ENCODE results near the gene HIPK1.

Gene HIPK1

DNA sequence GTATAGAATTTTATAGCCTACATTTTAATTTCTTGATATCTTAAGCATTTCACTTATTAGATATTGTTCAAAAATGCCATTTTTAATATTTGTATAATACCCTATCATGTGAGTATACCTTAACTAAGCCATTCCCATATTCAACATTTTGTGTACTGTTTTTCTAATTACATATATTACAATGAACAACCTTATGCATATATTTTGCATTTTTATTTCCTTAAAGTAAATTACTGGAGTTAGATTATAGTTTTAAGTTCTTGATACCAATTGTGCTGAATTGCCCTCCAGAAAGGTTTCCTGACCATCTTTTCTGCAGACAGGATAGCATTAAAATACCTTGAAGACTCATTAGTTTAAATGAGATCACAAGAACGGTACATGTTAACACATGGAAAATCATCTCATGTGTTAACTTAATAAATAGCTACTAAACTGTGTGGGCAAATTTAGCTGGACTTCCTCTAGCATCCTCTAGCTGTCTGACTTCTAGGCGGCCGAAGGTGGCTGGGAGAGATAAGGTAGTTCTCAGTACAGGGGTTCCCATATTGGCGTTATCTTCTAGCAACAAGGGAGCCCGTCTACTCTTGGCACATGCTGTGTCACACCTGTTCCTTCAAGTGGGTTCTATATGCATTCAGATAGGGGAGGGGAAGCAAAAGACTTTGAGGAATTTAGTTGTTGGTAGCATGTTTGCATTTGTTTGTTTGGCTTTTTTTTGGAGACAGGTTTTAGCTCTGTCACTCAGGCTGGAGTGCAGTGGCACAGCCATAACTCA is 15.0 kb upstream of the HIPK1 start:
- no peak for DNase-seq

DNA sequence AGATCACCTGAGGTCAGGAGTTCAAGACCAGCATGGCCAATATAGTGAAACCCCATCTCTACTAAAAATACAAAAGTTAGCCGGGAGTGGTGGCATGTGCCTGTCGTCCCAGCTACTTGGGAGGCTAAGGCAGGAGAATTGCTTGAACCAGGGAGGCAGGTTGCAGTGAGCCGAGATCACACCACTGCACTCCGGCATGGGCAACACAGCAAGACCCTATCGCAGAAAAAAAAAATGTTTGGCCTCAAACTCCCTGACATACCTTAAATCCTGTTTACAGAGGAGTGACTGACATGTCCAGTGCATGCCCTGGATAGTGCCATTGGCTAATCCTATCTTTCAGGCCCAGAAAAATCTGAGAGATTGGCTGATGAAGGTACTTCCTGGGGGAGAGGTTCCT is 12.2 kb upstream of the HIPK1 start:
- DNase-seq, result no peak

DNA sequence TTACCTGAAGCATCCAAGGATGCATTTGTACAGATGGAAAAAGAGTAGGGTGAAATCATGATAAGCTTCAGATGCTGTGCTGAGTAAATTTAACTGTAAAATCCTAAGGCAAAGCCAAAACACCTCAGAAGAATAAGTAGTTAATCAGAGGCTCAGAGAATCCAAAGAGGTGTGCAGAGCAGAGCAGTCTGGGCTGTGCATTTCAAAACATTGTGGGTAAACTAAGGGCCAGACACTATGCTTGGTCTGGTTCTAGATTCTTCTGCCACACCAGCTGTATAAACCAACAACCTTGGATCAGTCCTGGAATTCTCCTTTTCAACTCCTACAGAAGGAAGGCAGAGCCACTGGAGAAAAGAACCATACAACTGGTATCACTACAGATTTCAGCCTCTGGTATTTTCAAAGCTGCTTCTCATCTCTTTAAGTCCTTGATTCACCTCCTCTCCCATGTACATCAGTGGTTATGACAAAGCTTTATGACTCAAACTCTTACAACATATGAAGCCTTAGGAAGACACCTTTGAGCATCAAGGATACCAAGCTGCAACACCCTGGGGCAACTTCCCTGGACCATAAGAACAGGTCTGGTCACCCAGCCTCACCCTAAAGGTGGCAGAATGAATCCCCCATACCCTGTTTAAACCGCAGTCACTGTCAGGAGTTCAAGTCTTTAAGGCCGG is 11.6 kb upstream of the HIPK1 start:
- DNase-seq, result no peak

DNA sequence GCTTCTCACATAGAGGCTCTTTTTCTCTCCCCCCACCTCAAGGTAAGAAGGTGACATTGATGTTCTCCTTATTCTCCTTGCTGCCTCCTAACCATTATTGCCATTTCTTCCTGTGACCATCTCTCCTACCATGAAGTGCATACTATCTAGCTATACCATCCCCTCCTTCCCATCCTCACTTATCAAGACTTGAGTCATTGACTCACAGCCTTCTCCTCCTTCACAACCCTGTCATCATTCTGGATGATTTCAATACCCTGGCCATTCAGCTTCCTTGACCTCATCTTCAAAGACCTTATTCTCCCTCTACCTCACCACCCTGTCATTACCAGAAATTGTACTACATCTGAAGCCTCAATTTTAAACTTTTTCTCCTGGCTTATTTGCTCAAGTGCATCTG is 10.9 kb upstream of the HIPK1 start:
- no peak for DNase-seq

DNA sequence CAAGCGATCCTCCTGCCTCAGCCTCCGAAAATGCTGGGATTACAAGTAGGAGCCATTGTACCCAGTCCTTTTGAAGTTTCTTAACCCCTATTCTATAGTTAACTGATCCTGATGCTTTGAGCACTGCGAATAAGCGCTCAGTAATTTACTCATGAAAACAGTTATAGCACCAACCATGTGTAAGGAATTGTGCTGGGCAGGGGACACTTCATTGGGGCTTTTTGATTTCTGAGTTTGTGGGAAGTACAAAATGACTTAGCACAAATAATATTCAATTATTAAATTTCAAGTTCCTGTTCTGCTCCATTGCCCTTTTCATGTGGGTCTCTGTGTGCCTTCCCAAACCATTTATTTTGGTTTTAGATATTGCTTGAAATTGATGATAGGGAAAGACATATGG is 6.2 kb upstream of the HIPK1 start:
- DNase-seq, result no peak

DNA sequence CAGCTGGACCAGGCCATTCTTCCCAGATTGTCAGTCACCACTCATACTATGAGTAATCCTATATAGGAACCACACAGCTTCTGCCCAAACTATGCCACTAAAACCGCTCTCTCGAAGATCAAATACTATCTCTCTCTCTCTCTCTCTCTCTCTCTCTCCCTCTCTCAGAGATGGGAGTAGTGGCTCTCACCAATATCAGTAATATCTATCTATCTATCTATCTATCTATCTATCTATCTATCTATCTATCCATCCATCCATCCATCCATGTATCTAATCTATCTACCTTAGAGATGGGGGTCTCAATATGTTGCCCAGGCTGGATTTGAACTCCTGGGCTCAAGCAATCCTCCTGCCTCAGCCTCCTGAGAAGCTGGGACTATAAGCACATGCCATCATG is 4.7 kb upstream of the HIPK1 start:
- DNase-seq, result no peak

DNA sequence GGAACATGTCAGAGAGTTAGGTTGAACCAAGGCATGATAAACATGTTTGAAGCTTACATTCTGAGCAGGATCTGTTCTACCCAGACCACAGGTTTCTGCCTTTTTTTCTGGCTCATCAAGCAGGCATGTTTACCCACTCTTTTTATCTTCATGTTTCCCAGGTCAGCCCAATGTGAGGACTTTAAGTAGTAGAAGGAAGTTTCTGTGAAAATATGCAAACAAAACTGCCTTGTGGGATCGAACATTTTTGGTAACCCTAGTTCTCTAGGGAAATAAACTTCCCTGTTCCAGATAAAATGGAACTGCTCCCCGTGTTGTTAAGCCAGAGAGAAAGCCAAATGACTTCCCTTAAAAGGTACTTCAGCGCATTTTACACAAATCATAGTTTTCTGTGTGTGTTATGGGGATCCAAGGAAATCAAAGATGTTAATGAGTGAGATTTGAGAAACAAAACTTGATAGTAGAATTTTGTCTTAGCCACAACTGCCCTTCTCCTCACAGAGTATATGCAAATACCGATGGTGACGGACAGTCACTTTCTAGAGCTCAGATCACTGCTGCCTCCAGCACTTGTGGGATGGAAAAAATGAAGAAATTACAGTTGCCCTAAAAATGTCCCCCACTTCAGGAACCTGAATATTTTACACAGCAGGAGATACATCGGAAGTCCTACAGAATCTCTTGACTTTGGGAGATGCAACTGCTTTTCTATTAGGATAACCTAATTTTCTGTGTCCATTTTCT is 765 bp upstream of the HIPK1 start:
- no peak for DNase-seq

DNA sequence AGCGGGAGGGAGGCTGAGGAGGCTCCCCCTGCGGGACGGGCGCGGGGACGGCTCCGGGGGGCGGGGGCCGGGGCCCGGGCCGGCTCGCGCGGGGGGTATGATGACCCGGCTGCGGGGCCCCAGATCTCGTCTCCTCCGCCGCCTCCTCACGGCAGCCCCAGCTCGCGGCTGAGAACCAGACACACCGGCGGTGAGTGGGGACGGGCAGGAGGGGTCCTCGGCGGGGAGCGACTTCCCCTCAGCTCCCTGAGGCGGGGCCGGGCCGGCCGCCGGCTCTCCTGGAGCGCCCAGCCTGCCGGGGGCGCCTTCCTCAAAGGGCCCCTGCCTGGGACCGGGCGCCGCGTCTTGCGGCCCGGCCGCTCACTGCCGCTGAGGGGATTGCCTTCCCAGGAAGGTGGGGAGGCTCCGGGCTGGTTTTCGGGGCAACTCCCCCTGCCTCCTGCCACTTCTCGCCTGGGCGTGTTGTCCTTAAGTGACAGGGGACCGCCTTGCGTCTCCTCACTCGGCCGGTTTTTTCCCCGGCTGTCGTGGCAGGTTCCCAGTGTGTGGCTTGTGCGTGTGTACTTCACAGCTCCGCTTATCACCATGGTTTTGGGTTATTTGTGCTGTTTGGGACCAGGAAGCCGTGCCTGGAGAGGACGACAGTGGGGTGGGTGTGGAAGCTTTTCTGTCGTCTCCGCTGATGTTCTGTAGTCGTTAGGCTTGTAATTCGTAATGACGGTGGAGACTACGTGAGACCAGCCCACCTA is 800 bp downstream of the HIPK1 start:
- DNase-seq, result no peak

DNA sequence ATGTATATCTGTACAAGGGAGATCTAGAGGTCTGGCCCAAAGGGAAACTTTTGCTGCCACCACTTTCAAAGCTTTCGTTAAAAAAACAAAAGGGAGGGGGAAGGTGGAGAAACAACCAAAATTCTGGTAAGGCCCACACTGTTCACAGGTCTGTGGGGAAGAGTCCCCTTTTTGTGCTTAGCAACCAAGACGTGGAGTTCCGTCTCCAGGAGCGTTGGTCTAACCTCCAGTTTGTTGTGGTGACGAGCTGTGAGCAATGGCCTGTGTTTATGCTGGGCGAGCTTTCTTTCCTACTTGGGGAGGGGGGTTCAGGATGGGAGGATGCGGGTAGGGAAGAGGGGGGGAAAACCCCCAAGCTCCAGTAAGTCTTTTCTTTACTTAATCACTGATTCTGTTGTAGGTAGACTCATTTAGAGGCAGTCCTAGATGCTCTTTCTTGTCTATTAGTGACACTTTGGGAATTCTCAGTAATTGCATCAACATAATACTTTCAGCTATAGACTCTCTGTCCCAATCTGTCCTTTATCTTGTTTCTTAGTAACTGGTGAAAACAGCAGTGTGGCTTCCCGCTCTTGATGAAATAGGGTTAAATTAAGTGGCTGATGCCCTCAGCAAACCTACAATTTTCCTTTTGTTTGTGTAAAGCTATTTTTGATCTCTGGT is 1.5 kb downstream of the HIPK1 start:
- DNase-seq, result no peak

DNA sequence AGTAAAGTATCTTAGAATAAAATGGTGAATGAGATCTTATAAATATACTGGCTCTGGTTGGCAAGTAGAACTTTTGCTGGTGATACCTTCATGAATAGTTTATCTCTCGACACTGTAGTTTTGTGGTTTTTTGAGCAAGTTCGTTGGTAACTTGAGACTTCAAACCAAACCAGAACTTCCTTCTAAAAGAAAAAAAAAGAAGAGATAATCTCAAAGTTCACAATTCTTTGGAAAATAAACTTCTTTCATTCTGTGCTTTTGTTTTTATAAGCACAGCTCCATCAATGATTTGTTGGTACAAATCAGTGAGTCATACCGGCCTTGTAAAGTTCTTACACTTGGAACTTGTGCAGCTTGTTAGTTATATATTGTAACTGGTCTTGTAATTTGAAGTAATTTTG is 2.3 kb downstream of the HIPK1 start:
- no peak for DNase-seq

DNA sequence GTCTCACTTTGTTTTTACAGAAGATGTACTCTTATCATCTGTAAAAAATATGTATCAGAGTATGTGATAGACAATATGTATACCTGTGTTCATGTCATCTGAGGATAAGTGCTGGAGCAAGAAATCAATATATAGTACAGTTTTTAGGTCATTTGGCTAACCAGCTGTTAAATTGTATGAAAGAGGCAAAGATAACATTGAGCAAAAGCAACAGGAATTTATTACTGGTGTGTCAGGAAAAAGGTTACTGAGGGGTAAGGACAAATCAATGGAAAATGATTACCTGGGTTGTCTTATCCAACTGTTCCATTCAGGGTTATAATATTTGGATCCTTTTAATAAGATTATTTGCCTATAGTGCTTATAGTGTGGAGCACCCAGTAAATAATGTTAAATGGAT is 4.9 kb downstream of the HIPK1 start:
- DNase-seq, result no peak

DNA sequence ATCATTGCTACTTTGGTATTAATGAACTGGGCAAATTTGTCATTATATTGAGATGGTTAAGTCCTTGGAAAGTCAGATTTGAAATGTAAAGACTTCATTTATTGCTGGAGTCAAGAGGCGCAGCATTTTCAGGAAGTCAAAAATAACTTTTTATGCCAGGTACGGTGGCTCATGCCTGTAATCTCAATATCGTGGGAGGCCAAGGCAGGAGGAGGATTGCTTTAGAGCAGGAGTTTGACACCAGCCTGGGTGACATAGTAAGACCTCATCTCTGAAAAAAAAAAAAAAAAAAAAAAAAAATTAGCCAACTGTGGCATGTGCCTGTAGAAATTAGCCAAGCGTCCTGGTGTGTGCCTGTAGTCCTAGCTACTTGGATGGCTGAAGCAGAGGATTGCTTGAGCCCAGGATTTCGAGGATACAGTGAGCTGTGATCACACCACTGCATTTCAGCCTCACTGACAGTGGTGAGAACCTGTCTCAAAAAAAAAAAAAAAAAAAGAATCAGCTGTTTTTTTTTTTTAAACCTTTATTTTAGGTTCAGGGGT is 5.5 kb downstream of the HIPK1 start:
- DNase-seq, result no peak

DNA sequence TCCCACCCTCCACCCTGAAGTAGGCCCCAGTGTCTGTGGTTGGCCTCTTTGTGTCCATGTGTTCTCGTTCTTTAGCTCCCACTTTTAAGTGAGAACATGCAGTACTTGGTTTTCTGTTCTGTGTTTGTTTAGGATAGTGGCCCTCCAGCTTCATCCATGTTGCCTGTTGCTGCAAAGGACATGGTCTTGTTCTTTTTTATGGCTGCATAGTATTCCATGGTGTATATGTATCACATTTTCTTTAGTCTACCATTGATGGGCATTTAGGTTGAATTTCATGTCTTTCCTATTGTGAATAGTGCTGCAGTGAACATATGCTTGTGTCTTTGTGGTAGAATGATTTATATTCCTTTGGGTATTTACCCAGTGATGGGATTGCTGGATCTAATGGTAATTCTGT is 6.1 kb downstream of the HIPK1 start:
- DNase-seq, result no peak

DNA sequence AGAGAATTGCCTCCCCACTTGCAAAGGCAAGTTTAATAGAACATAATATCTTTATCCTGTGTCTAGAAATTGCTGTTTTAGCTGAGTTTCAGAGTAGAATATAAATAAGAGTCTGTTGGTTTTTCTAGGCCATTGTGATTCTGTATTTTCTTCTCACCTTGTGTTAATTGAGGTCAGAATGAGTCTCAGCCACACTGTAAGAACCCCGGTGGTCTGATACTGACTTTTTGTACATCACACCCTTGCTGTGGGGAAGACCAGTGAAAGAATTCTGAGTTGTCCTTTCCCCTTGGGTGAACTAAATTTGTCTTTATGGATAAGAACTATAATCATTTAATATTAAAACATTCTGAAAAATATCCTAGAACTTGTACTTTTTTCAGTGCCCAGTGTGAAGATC is 6.8 kb downstream of the HIPK1 start:
- DNase-seq, result no peak

DNA sequence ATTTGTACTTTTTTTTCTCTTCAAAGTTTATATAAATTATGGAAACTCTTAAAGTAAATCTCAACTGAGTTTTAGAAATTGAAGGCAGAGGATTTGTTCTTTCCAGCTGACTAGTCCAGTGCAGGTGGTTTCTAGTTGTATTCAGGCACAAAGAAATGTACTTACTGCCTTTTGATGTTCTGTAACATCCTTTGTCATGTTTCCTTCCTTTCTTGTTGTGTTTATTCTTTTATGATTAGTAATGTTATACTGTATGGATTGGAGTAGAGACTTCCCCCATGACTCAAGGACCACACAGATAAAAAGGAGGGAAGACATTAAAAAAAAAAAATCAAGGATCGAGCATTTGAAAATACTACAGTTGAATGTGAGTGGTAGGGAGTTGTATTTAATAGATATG is 8.0 kb downstream of the HIPK1 start:
- DNase-seq, result no peak

DNA sequence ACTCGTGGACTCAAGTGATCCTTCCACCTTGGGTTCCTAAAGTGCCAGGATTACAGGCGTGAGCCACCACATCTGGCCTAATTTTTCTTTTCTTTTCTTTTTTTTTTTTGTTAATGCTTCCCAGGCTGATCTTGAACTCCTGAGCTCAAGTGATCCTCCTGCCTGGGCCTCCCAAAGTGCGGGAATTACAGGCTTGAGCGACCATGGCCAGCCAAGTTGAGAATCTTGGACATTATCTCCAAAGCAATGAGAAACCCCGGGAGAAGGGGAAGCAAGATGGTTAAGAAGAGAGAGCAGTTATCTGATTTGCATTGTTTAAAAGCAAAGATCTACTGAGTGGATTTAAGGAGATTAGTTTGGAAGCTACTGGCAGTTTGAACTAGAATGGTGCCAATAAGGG is 9.1 kb downstream of the HIPK1 start:
- DNase-seq, result no peak

DNA sequence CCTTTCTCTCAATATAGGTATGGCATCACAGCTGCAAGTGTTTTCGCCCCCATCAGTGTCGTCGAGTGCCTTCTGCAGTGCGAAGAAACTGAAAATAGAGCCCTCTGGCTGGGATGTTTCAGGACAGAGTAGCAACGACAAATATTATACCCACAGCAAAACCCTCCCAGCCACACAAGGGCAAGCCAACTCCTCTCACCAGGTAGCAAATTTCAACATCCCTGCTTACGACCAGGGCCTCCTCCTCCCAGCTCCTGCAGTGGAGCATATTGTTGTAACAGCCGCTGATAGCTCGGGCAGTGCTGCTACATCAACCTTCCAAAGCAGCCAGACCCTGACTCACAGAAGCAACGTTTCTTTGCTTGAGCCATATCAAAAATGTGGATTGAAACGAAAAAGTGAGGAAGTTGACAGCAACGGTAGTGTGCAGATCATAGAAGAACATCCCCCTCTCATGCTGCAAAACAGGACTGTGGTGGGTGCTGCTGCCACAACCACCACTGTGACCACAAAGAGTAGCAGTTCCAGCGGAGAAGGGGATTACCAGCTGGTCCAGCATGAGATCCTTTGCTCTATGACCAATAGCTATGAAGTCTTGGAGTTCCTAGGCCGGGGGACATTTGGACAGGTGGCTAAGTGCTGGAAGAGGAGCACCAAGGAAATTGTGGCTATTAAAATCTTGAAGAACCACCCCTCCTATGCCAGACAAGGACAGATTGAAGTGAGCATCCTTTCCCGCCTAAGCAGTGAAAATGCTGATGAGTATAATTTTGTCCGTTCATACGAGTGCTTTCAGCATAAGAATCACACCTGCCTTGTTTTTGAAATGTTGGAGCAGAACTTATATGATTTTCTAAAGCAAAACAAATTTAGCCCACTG is 11.5 kb downstream of the HIPK1 start:
- DNase-seq, result no peak

DNA sequence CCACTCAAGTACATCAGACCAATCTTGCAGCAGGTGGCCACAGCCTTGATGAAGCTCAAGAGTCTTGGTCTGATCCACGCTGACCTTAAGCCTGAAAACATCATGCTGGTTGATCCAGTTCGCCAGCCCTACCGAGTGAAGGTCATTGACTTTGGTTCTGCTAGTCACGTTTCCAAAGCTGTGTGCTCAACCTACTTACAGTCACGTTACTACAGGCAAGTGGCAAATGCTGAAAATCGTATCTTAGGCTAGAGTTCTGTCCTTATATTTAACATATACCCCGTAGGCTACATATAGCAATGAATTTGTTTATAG is 12.1 kb downstream of the HIPK1 start:
- DNase-seq, result no peak

DNA sequence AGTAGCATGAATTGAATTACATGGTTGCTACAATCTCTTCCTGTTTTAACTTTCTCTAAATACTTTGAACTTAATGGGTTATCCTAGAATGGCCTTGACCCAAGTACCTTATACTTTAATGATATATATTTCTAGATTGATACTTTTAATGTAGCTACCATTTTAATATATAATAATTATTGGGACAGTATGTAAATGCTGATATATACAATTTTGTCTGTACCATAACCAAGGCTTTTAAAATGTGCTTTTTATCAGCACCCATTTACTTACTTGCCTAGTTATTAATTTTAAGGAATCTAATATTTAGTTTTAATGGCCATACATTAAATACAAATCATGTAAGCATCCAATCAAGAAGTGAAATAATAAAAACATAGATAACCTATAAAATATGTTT is 13.4 kb downstream of the HIPK1 start:
- no peak for DNase-seq

DNA sequence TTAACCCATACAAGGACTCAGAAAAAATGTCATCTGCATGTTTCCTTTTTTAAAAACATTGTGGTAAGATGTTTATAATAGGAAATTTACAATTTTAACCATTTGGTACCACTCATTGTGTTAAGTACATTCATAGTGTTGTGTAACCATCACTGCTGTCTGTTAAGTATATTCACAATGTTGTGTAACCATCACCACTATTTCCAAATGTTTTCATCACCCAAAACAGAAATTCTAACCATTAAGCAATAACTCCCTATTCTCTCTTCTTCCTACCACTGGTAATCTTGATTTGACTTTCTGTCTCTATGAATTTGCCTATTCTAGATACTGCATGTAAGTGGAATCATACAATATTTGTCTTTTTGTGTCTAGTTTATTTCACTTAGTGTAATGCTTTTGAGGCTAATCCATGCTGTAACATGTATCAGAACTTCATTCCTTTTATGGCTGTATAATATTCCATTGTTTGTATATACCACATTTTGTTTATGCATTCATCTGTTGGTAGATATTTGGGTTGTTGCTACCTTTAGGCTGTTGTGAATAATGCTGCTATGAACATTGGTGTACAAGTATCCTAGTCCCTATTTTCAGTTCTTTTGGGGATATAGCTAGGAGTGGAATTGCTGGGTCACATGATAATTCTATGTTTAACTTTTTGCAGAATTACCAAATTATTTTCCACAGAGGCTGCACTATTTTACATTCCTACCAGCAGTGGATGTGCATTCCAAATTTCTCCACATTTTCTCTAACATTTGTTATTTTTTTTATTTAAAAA is 14.1 kb downstream of the HIPK1 start:
- DNase-seq, result no peak

DNA sequence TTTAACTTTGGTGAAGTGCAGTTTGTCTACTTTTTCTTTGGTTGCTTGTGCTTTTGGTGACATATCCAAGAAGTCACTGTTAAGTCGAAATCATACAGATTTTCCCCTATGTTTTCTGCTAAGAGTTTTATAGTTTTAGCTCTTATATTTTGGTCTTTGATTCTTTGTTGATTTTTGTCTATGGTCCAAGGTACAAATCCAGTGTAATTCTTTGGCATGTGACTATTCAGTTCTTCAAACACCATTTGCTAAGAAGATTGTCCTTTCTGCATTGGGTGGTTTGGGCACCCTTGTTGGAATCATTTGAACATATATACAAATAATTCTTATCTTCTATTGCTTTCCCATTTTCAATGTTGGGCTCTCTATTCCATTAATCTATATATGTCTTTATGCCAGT is 16.2 kb downstream of the HIPK1 start:
- no peak for DNase-seq

All from NCI-H1048 (cell line).